Nucleus accumbens (tissue), 56 donors: ENCODE results near the gene CAPN11.
"Not testable (repeated sequence)": the region's sequence is repeated elsewhere in the genome, so short reads cannot be mapped to it uniquely, and the experiment has no call there.

ENCODE experiments used
- DNase-seq, 56 donors: peaks; one replicate each; lab custom pipeline; 2025; lab: John Stamatoyannopoulos, UW

Gene CAPN11

DNA sequence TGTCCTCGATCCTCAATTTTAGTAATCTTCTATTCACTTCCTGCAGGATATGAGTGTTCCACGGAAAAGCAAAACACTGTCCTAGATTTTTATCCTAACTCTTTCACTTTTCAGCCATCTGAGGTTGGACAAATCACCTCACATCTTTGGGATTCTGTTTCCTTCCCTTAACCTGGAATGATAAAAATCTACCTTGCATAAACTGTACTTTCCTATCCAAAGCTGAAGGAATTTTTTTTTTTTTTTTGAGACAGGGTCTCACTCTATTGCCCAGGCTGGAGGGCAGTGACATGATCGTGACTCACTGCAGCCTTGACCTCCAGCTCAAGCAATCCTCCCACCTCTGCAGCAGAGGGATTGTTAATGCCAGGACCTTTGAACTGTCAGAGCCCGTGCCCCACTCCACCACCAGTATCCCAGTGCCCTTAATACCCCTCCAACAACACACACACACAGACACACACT lies 20.5 kb downstream of the CAPN11 start:
- no peak for DNase-seq

DNA sequence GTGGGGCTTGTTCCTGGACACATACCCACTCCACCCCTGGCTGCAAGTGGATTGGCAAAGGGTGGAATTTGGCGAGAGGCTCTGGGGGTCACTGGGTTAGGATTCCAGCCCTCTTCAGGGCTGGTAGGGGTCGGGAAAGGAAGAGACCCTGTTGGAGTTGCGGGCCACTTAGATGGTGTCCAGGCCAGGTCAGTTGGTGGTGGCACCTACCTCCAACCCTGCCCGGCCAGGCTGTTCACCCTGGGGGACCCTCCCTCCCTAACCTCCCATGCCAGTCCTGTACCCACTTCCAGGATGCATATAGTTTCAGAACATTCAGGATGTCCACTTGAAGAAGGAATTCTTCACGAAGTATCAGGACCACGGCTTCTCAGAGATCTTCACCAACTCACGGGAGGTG lies 21.0 kb downstream of the CAPN11 start:
- no peak for DNase-seq

DNA sequence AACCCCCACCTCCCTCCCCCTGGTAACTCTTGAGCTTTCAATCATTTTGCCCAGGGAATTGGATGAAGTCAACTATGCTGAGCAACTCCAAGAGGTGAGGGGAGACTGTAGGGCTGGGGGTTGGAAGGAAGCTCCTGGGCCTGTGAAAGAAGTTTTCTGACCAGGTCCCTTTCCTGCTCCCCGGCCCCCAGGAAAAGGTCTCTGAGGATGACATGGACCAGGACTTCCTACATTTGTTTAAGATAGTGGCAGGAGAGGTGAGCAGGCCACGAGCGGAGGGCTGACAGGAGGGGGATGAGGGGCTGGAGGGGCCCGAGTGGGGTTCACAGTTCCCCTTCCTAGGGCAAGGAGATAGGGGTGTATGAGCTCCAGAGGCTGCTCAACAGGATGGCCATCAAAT lies 21.8 kb downstream of the CAPN11 start:
- DNase-seq, result no peak

DNA sequence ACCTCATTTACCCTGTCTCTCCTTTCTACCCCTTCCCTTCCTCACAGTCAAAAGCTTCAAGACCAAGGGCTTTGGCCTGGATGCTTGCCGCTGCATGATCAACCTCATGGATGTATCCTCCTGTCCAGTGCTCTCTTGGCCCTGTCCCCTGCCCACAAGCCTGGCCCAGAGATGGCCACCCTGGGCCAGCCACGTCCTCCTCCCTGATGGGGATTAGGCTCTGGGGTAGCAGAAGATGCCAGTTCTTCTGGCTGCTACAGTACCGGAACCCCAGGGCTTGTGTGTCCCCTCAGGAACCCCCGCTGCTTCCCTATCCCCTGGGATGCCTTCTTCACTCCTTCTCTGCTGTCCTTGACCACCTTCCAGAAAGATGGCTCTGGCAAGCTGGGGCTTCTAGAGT lies 22.3 kb downstream of the CAPN11 start:
- no peak for DNase-seq

DNA sequence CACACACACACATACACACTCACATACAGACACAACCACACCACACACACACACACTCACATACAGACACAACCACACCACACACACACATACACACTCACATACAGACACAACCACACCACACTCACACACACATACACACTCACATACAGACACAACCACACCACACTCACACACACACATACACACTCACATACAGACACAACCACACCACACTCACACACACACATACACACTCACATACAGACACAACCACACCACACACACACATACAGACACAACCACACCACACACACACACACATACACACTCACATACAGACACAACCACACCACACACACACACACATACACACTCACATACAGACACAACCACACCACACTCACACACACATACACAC lies 23.2 kb downstream of the CAPN11 start:
- DNase-seq, result not testable (repeated sequence)

DNA sequence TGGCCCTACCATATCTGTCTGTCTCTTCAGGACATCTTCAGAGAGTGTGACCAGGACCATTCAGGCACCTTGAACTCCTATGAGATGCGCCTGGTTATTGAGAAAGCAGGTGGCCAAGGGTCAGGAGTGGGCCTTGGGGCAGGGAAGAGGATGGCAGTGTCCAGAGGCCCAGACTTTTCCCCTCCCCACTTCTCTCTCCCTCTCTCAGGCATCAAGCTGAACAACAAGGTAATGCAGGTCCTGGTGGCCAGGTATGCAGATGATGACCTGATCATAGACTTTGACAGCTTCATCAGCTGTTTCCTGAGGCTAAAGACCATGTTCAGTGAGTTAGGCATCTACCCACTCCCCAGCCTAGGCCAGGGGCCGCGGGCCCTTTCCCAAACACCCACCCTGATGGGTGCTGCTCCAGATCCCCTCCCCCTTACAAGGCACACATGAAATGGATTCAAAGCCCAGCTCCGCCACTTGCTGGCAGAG lies 24.3 kb downstream of the CAPN11 start:
- no peak for DNase-seq

DNA sequence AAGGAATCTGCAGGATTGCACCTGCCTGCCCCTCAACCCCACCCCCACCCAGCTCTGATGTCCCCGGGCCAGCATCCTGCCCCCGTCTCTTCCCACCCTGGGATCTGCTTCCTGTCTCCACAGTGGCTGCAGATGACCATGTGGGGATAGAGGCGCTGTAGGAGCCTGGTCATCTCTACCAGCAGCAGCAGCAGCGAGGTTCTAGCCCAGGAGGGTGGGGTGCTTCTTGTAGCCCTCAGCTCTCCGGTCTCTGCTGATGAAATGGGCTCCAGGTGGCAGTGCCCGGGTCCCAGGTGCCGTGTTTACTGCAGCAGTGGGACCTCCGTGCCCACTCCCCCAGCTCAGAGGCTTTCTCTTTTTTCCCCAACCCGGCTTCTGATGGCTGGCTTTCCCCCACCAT lies 25.2 kb downstream of the CAPN11 start:
- no peak for DNase-seq

DNA sequence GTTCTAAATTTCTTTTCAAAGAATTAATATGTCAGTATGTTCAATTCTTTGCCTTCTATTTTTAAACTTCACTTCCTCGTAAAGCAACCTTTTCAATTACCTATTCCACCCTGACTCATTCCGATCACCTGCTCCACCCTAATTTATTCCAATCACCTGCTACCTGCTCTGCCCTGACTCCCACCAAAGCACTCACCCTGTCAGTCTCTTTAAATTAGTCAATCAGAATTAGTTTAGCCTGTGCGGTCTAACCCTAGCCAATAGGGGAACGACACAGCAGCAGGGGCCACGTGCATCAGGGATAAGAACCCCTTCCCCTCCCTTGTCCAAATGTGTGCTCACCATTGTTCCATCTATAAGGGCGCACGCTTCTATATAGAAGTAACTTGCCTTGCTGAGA lies 26.7 kb downstream of the CAPN11 start:
- DNase-seq, result peak in 15 of 56 donors; percentile 3 to 61 (median 29)

DNA sequence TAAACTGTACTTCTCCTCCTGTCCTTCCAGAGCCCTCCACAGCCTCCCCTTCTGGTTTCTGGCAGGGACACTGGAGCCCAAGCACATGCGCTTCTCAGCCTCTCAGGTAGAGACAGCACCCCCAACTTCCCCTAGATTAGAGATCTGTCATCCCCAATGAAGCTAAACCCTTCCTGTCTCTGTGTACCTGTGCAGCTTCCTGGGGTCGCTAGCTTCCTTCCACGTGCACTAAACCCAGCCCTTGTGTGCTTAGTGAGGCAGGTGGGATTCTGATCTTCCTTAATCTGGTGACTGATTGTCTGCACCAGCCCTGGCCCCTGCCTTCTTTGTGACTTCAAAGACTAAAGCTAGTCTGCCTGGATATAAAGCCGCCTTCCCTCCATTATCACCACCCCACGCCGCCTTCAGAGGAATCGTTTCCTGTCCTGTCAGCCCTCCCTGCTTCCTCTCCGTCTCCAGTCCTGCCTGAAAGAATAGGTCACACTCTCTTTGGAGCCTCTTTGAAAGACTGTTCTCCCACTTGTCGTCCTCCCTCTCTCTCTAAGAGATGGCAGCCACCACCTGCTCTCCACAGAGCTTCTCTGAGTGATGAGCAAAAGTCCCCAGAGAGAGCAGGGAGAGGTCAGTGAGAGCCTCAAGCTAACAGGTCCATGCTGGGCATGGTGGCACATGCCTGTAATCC lies 27.5 kb downstream of the CAPN11 start:
- DNase-seq, result no peak

DNA sequence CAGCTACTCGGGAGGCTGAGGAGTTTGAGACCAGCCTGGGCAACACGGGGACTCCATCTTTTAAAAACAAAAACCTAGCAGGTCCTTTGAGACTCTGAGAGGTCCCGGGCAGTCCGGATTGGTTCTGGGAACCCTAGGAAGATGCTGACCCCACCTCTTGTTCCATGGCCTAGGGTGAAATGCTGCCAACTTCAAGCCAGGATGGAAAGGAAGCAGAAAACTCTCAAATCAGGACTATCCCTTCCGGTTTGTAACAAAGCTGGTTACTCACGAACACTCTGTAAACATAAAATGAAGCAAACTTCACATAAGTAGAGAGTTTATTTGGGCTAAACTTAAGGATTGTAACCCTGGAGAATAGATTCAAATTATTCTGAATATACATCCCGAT lies 28.0 kb downstream of the CAPN11 start:
- no peak for DNase-seq

DNA sequence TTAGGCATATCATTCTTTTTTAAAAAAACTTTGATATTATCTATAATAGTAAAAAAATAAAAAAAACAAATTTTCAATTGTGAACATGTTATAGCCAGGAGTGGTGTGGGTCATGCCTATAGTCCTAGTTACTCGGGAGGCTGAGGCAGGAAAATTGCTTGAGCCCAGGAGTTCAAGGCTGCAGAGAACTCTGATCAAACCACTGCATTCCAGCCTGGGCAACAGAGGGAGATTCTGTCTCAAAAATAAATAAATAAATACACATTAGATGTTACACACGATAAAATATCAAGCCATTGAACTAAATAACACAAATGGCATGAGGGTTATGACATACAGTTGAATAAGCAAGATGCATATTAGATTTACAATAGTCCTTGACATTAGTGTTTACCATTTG lies 30.2 kb downstream of the CAPN11 start:
- no peak for DNase-seq

DNA sequence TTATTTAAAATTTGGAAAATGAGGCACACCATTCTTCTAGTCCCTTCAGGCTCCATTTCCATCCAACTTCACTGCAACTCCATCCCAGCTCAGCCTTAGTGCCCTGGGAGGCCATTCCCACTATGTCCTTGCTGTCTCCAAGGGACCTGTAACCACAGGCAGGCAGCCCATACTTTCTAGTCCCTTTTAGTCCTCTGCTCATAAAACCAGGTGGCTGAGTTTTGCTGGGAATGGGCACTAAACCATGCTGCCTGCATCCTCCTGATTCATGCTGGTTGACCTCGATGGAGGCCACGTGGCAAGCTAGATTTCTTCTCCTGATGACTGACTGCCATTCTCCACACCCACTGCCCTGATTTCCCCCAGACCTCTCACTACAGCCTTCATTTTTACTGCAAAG lies 30.6 kb downstream of the CAPN11 start:
- no peak for DNase-seq

DNA sequence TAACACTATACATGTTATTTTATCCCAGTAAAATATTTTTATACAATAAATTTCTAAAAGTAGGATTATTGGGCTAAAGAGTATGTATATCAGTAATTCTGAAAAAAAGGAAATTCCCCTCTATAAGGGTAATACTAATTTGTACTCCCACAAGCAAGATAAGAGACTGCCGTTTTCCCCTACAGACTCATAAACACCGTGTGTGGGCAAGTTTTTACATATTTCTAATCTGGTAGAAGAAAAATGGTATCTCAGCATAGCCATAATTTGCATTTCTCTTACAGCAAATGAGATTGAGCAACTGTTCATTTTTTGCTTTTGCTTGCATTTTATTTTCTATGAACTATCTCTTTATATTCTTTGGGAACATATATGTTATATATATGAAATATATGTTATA lies 32.1 kb downstream of the CAPN11 start:
- DNase-seq, result no peak

DNA sequence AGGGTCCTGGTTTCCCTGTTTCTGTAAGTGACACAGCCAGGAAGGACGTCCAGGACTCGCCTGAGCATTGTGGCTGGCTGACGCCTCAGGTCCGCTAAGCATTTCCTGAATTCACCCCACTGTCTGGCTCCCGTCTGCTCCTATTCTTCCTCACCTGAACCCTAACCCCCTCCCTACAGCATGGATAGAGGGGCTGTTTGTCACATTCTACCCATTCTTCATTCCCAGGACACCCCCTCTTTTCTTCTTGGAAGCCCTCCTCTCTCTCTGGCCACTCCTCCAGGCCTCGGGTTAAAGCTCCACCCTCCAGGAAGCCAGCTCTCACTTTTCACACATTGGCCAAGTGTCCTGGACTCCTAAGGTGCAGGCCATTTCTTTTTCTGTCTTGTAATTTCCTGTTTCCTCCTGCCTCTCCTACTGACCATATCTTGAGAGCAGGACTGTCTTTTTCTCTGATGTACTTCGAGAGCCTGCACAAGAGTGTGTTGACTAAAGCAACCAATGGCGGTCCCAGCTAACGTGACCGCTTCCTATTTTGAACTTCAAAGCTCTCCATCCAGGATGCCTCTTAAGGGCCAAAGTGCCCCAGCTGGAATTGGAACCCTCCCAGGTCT lies 33.9 kb downstream of the CAPN11 start:
- DNase-seq, result no peak

DNA sequence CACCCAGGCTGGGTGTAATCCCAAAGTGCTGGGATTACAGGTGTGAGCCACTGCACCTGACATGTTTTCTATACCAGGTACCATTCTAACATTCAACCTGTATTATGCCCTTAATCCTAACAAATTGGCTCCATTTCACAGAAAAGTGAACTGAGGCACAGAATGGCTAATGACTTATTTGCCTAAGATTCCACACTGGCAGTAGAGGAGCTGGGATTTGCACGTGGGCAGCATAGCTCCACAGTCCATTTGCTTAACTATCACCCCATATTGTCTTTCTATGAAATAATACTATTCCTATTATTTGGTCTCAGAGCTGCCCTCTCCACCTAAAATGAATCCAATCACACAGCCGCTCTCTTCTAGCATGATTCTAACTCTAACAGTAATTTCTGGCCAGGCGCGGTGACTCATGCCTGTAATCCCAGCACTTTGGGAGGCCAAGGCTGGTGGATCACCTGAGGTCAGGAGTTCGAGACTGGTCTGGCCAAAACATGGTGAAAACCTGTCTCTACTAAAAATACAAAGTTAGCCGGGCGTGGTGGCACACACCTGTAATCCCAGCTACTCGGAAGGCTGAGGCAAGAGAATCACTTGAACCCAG lies 34.8 kb downstream of the CAPN11 start:
- no peak for DNase-seq

DNA sequence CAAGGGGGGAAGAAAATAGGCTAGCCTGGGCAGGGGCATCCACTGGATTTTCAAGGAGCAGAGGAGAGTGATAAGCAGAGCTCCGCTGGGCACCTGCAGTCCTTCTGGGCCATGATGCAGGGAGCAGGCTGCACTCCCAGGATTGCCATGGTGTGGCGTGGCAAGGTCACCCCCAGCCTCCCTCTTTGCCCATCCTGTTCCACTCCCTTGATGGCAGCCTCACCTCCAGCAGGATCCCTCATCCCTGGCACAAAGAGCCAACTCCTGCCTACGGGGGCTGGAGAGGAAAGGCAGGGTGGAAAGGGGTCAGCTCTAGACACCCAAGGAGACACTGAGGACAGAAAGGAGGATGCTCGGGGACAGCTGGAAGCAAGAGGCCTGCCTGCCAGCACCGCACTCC lies 35.7 kb downstream of the CAPN11 start:
- DNase-seq, result no peak

DNA sequence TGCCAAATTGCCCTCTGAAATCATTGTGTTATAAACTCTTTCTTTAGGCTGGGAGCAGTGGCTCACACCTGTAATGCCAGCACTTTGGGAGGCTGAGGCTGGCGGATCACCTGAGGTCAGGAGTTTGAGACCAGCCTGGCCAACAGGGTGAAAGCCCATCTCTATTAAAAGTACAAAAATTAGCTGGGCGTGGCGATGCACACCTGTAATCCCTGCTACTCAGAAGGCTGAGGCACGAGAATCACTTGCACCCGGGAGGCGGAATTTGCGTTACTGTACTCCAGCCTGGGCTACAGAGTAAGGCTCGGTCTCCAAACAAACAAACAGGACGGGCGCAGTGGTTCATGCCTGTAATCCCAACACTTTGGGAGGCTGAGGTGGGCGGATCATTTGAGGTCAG lies 37.7 kb downstream of the CAPN11 start:
- DNase-seq, result not testable (repeated sequence)

DNA sequence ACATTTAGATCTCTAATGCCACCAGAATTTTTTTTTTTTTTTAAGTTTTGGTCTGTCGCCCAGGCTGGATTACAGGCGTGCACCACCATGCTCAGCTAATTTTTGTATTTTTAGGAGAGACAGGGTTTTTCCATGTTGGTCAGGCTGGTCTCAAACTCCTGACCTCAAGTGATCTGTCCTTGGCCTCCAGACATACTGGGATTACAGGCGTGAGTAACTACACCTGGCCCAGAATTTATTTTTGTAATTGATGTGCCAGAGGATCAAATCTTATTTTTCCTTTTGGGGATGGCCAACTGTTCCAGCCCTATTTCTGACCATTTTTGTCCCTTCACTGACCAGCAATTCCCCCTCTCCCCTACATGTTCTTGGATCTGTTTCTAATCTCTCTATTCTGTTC lies 40.1 kb downstream of the CAPN11 start:
- DNase-seq, result no peak

DNA sequence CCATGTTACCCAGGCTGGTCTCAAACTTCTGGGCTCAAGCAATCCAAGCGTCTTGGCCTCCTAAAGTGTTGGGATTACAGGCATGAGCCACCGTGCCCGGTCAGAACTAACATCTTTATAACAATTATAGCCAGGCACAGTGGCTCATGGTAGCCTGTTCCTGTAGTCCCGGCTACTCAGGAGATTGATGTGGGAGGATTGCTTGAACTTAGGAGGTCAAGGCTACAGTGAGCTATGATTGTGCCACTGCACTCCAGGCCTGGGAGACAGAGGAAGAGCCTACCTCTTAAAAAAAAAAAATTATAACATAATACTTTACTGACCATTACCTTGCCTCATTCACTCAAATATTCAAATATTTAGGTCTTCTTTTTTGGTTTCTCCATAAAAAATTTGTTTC lies 41.3 kb downstream of the CAPN11 start:
- DNase-seq, result no peak

DNA sequence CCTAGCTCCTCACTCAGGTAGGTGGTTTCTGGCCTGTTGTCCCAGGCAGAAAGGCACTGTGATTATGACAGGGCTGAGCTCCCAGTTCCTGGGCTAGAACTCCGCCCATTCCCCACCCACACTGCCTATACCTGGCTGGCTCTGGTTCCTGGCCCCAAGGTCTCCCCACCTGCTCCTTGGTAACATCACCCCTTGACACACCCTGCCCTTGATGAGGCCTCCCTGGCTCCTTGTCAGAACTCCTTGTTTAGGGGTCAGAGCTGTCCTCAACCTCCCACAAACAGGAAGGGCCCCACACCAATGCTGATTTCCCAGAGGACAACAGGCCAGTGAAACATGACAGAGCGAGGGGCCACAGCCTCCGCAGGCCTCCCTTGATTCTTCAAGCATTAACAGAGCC lies 42.6 kb downstream of the CAPN11 start:
- no peak for DNase-seq

DNA sequence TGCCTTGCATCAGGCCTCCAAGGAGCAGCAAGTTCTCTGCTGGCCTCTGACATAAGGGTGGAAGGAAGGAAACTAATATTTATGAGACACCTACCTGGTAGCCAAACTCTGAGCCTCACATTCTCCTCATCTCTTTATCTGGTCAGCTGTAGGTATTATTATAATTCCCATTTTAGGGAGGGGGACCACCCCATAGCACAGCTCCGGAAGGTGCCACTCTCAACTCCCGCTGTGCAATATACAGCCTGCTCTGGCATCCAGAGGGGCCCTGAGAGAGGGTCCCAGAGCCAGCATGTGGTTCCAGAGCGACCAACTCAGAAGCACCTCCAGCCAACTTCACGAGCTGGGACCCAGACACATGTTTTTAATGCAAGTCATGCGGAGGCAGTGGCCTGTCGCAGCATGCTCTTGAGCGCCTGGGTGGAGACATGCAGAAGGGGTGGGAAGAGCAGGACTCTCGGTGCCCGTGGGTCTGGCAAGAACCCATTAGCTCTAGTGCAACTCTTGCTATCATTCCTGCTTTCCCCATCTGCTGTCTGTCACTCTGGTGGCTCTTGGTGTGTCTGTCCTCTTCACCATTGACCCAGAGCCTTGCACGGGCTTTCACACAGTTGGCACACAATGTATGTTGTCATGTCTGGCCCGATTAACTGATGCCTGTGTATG lies 43.2 kb downstream of the CAPN11 start:
- no peak for DNase-seq
